Stomach (tissue), 9 donors: ENCODE data around the gene NHS. TPM values are rescaled to one million over a fixed set of nuclear protein-coding genes. Genes with fewer than 3 reads are reported as not detected.

Experiments used
- DNase-seq, 2 donors: peaks; one replicate each; pipeline versions ENCODE4 v3.0.0 to v3.0.0-alpha.2; 2013 to 2019
- H3K27ac ChIP-seq, 5 donors: fragments of 200-600 bp in 4 of 5; sonication (generic) in 4 of 5; one replicate each; pipeline ENCODE4 v1.5.1; 2013 to 2019; ENCODE audit warnings: mild to moderate bottlenecking in 1 of 5, moderate library complexity in 1 of 5
- H3K27me3 ChIP-seq, 3 donors: fragments of 200-600 bp; sonication (generic); one replicate each; pipeline ENCODE4 v1.5.1; 2017 to 2019; ENCODE audit warnings: mixed run types in 1 of 3
- H3K36me3 ChIP-seq, 4 donors: fragments of 200-600 bp; sonication (generic); 1 replicate in 3 of 4; 2 replicates in 1 of 4; pipeline ENCODE4 v1.5.1; 2016 to 2019
- H3K4me1 ChIP-seq, 4 donors: fragments of 200-600 bp; sonication (generic); one replicate each; pipeline ENCODE4 v1.5.1; 2016 to 2019
- H3K4me3 ChIP-seq, 4 donors: fragments of 200-600 bp; sonication (generic) in 3 of 4; one replicate each; pipeline ENCODE4 v1.5.1; 2016 to 2019; ENCODE audit warnings: mild to moderate bottlenecking in 1 of 4
- H3K9me3 ChIP-seq, 4 donors: fragments of 200-600 bp; sonication (generic); one replicate each; pipeline ENCODE4 v1.5.1; 2016 to 2019
- EP300 ChIP-seq: sonication (generic); formaldehyde crosslinking; IDR thresholded peaks from one replicate; pipeline ENCODE4 v1.6.1; 2017; ENCODE audit warnings: antibody characterized with exemption
- POLR2A ChIP-seq, 4 donors: fragments of 450-650 bp; IDR thresholded peaks; one replicate each; pipeline ENCODE4 v1.6.1; 2016; ENCODE audit warnings: antibody characterized with exemption in 4 of 4, control low read depth in 2 of 4, mild to moderate bottlenecking in 1 of 4, moderate library complexity in 1 of 4
- POLR2AphosphoS5 ChIP-seq, 3 donors: sonication (generic); formaldehyde crosslinking; IDR thresholded peaks; one replicate each; pipeline ENCODE4 v1.6.1; 2016; ENCODE audit warnings: antibody characterized with exemption in 3 of 3
- WGBS, 5 donors: extraction: QIAGEN DNeasy Blood & Tissue Kit in 3 of 5; methylation state at CpG; one replicate each; pipeline versions ENCODE4 v1.1.5 to v1.1.7; 2013 to 2018; 5-methylcytosine and 5-hydroxymethylcytosine counted together
- intact Hi-C: fragments of 100-400 bp; cut with DNase I; formaldehyde crosslinking; loops from one replicate; pipeline ENCODE4 v1.15.1; 2023; ENCODE audit warnings: low total_unique reads
- polyA plus RNA-seq, 3 donors: library from polyadenylated mRNA; stranded (reverse); fragments of 200-250 nt; gene quantifications; one replicate each; pipeline ENCODE4 v1.2.3, GENCODE V29; 2013
- total RNA-seq, 5 donors: library from RNA; depleted of rRNA; stranded (reverse); fragments of >200 nt; gene quantifications; one replicate each; pipeline versions ENCODE4 v1.1.0 to v1.2.3, GENCODE V29; 2014 to 2016
- TF ChIP-seq, protein P1 (sequence below), 7 experiments: fragments of 450-650 bp in 4 of 7; fragments of 200-600 bp in 3 of 7; sonication (generic) in 3 of 7; IDR thresholded peaks; one replicate each; pipeline ENCODE4 v1.5.1; 2016 to 2019; ENCODE audit warnings: antibody characterized with exemption in 7 of 7, control low read depth in 2 of 7, mild to moderate bottlenecking in 1 of 7
- donor health status: healthy with polysubstance abuse.
- donor health status: Bipolar disorder and iron deficiency.
- donor health status: healthy.

Gene NHS
- total and polyA plus RNA-seq, 8 donors, result 1.00 to 7.5 (median 4.3) TPM

DNA sequence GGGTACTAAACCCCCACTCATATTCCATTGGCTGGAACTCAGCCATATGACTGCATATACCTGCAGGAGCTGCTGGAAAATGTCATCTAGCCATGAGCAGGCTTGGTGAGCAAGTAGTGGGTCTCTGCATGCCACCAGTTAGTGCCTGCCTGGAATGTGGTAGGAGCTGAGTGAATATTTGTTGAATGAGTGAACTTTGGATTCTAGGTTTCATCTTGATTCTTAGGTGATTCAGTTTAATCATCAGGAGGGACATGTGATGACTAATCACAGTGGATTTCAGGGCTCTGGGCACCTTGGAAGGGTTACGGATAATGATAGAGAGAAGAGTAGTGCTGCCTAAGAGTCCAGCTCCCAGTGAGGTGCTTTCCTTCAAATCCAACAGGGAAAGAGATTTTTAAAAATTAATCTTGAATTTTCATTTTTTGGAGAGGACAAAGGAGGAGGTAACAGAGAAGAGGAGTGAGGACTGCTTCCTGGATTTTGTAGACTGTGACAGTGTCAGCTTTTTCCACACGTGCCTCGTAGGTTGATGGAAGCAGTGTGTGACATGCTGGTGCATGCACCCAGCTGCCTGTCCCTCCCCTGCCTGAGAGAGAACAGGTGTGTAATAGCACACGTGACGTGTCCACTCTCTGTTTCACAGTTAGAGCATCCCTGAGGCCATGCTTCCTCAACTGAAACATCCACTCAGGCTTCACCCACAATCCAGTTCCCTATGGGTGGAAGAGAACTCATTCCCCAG, 30.4 kb downstream of the NHS start:
- intact Hi-C loops, result no loop called here
- no peak for TF ChIP-seq POLR2A (IDR thresholded peaks at IDR 0.05)
- no peak for TF ChIP-seq EP300
- 66 to 85% (median 74%) methylated on average over 5 of the region's 5 CpGs for WGBS, 5 donors
- Histone ChIP-seq H3K4me1 (peaks cover 0 to 8% (median 3%) of the 10 kb centered on the region in 4 donors), H3K9me3 (no peaks in the 10 kb centered on the region), H3K36me3 (no peaks in the 10 kb centered on the region), H3K27me3 (no peaks in the 10 kb centered on the region), H3K27ac (no peak overlapping the region), H3K4me3 (no peak overlapping the region)
- DNase-seq, result no peak

- 70 to 92% (median 89%) methylated on average over 3 of the region's 3 CpGs for WGBS, 5 donors
- no peak overlapping the region for H3K4me3 ChIP-seq
- no peaks in the 10 kb centered on the region for H3K9me3 ChIP-seq
- no peaks in the 10 kb centered on the region for H3K27me3 ChIP-seq
- no peak for DNase-seq
- H3K4me1 ChIP-seq, result peaks cover 0 to 23% (median 11%) of the 10 kb centered on the region in 4 donors
- intact Hi-C loops, result no loop called here
- TF ChIP-seq, protein P1, sequence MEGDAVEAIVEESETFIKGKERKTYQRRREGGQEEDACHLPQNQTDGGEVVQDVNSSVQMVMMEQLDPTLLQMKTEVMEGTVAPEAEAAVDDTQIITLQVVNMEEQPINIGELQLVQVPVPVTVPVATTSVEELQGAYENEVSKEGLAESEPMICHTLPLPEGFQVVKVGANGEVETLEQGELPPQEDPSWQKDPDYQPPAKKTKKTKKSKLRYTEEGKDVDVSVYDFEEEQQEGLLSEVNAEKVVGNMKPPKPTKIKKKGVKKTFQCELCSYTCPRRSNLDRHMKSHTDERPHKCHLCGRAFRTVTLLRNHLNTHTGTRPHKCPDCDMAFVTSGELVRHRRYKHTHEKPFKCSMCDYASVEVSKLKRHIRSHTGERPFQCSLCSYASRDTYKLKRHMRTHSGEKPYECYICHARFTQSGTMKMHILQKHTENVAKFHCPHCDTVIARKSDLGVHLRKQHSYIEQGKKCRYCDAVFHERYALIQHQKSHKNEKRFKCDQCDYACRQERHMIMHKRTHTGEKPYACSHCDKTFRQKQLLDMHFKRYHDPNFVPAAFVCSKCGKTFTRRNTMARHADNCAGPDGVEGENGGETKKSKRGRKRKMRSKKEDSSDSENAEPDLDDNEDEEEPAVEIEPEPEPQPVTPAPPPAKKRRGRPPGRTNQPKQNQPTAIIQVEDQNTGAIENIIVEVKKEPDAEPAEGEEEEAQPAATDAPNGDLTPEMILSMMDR (IDR thresholded peaks at IDR 0.05), result no peak
- no peak for TF ChIP-seq POLR2A (IDR thresholded peaks at IDR 0.05)
- TF ChIP-seq EP300, result no peak
- no peak for TF ChIP-seq POLR2AphosphoS5 (IDR thresholded peaks at IDR 0.05)
- H3K36me3 ChIP-seq, result no peaks in the 10 kb centered on the region
- no peak overlapping the region for H3K27ac ChIP-seq
Observed at GRCh38 chrX:17409566-17410290, 34.7 kb downstream of the NHS start.

- TF ChIP-seq, protein P1 (IDR thresholded peaks at IDR 0.05), result no peak
- no peak for TF ChIP-seq POLR2A (IDR thresholded peaks at IDR 0.05)
- TF ChIP-seq EP300, result no peak
- no peaks in the 10 kb centered on the region for H3K27me3 ChIP-seq
- H3K27ac ChIP-seq, result no peak overlapping the region
- no peak for DNase-seq
- intact Hi-C loops, result no loop called here
- WGBS, 5 donors, result 59 to 91% (median 72%) methylated on average over 2 of the region's 2 CpGs
- no peaks in the 10 kb centered on the region for H3K36me3 ChIP-seq
- H3K9me3 ChIP-seq, result no peaks in the 10 kb centered on the region
- no peak overlapping the region for H3K4me3 ChIP-seq
- peaks cover 0 to 33% (median 17%) of the 10 kb centered on the region in 4 donors for H3K4me1 ChIP-seq
Observed at GRCh38 chrX:17410651-17411050, 35.7 kb downstream of the NHS start.

DNA sequence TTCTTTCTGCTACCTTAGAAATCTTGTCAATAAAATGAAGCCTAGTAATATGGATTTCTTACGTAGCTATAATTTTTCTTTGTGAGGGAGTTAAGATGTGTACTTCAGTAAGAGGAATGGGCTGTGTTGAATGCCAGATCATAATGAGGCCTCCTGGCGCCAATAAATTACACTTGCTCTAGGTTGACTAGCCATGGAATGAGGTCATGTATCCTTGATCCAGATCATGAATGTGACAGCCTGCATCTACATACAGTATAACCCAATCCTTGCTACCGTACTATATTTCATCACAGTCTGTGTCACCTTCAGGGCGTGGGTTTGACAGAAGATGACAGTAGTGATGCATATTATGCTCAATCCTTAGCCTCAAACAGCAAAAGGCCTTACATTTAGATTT, 36.2 kb downstream of the NHS start:
- peaks cover 0 to 38% (median 18%) of the 10 kb centered on the region in 4 donors for H3K4me1 ChIP-seq
- 84 to 94% (median 92%) methylated on average over 4 of the region's 4 CpGs for WGBS, 5 donors
- DNase-seq, result no peak
- H3K4me3 ChIP-seq, result no peak overlapping the region
- TF ChIP-seq EP300 (no peak), POLR2A (IDR thresholded peaks at IDR 0.05) (no peak), POLR2AphosphoS5 (IDR thresholded peaks at IDR 0.05) (no peak)
- TF ChIP-seq, protein P1 (IDR thresholded peaks at IDR 0.05), result no peak
- H3K9me3 ChIP-seq, result no peaks in the 10 kb centered on the region
- no peaks in the 10 kb centered on the region for H3K36me3 ChIP-seq
- no peak overlapping the region for H3K27ac ChIP-seq
- intact Hi-C loops, result no loop called here
- H3K27me3 ChIP-seq, result no peaks in the 10 kb centered on the region
